ENCODE results near the gene ANKMY1. TPM values are rescaled to one million over a fixed set of nuclear protein-coding genes. Genes with fewer than 3 reads are reported as not detected.

The ANKMY1 gene
- total RNA-seq, 2 experiments from 2014 or later: 13.3 to 15.9 TPM

- no peaks in the 10 kb centered on the region for H3K27me3 Mint-ChIP-seq
- no peak overlapping the region for H3K4me3 Mint-ChIP-seq
- H3K36me3 Mint-ChIP-seq: peaks cover 8% of the 10 kb centered on the region
- DNase-seq: no peak
- H3K9me3 Mint-ChIP-seq: no peaks in the 10 kb centered on the region
- peaks cover 4% of the 10 kb centered on the region for H3K4me1 Mint-ChIP-seq
- no peak overlapping the region for H3K27ac Mint-ChIP-seq
Observed at GRCh38 chr2:240508832-240509545, 48.8 kb downstream of the ANKMY1 start.

GRCh38 chr2:240507778-240508251 is 50.0 kb downstream of the ANKMY1 start:
- Mint-ChIP-seq H3K27ac (no peak overlapping the region), H3K4me1 (no peaks in the 10 kb centered on the region), H3K27me3 (no peaks in the 10 kb centered on the region)

GRCh38 chr2:240507060-240507777 is 50.6 kb downstream of the ANKMY1 start:
- Mint-ChIP-seq H3K9me3 (no peaks in the 10 kb centered on the region), H3K27ac (no peak overlapping the region), H3K4me3 (no peak overlapping the region), H3K4me1 (no peaks in the 10 kb centered on the region), H3K36me3 (peaks cover 8% of the 10 kb centered on the region), H3K27me3 (no peaks in the 10 kb centered on the region)
- DNase-seq: no peak

More at GRCh38 chr2:240507778-240508251, 50.0 kb downstream of the ANKMY1 start:
- Mint-ChIP-seq H3K4me3 (no peak overlapping the region), H3K9me3 (no peaks in the 10 kb centered on the region), H3K36me3 (peaks cover 8% of the 10 kb centered on the region)
- no peak for DNase-seq

- Mint-ChIP-seq H3K9me3 (no peaks in the 10 kb centered on the region), H3K36me3 (peaks cover 8% of the 10 kb centered on the region), H3K4me1 (no peaks in the 10 kb centered on the region), H3K27me3 (no peaks in the 10 kb centered on the region), H3K27ac (no peak overlapping the region), H3K4me3 (no peak overlapping the region)
- DNase-seq: no peak
Observed at GRCh38 chr2:240506406-240507059, 51.3 kb downstream of the ANKMY1 start.

- H3K4me1 Mint-ChIP-seq: no peaks in the 10 kb centered on the region
- H3K27me3 Mint-ChIP-seq: no peaks in the 10 kb centered on the region
- no peak overlapping the region for H3K27ac Mint-ChIP-seq
- peaks cover 8% of the 10 kb centered on the region for H3K36me3 Mint-ChIP-seq
- no peak for DNase-seq
- H3K4me3 Mint-ChIP-seq: no peak overlapping the region
- no peaks in the 10 kb centered on the region for H3K9me3 Mint-ChIP-seq
Observed at GRCh38 chr2:240505910-240506309, 51.9 kb downstream of the ANKMY1 start.

GRCh38 chr2:240503848-240504247 is 53.9 kb downstream of the ANKMY1 start:
- Mint-ChIP-seq H3K4me3 (no peak overlapping the region), H3K27me3 (no peaks in the 10 kb centered on the region), H3K4me1 (no peaks in the 10 kb centered on the region), H3K27ac (no peak overlapping the region), H3K9me3 (no peaks in the 10 kb centered on the region), H3K36me3 (peaks cover 9% of the 10 kb centered on the region)
- DNase-seq: no peak

GRCh38 chr2:240503375-240503774 is 54.4 kb downstream of the ANKMY1 start:
- H3K36me3 Mint-ChIP-seq: peaks cover 9% of the 10 kb centered on the region
- no peak overlapping the region for H3K27ac Mint-ChIP-seq
- H3K4me1 Mint-ChIP-seq: no peaks in the 10 kb centered on the region
- H3K27me3 Mint-ChIP-seq: no peaks in the 10 kb centered on the region
- no peak for DNase-seq
- H3K9me3 Mint-ChIP-seq: no peaks in the 10 kb centered on the region
- no peak overlapping the region for H3K4me3 Mint-ChIP-seq

- Mint-ChIP-seq H3K27ac (no peak overlapping the region), H3K36me3 (peaks cover 13% of the 10 kb centered on the region), H3K27me3 (no peaks in the 10 kb centered on the region), H3K4me1 (no peaks in the 10 kb centered on the region), H3K4me3 (no peak overlapping the region), H3K9me3 (no peaks in the 10 kb centered on the region)
- DNase-seq: no peak
Observed at GRCh38 chr2:240502430-240503121, 55.2 kb downstream of the ANKMY1 start.

- Mint-ChIP-seq H3K27ac (no peak overlapping the region), H3K27me3 (no peaks in the 10 kb centered on the region), H3K36me3 (peaks cover 16% of the 10 kb centered on the region), H3K4me1 (no peaks in the 10 kb centered on the region), H3K4me3 (no peak overlapping the region), H3K9me3 (no peaks in the 10 kb centered on the region)
- DNase-seq: no peak
Observed at GRCh38 chr2:240502059-240502429, 55.7 kb downstream of the ANKMY1 start.

GRCh38 chr2:240501531-240501991 is 56.2 kb downstream of the ANKMY1 start:
- H3K4me1 Mint-ChIP-seq: no peaks in the 10 kb centered on the region
- no peaks in the 10 kb centered on the region for H3K27me3 Mint-ChIP-seq
- peaks cover 19% of the 10 kb centered on the region for H3K36me3 Mint-ChIP-seq
- no peak overlapping the region for H3K27ac Mint-ChIP-seq
- H3K4me3 Mint-ChIP-seq: no peak overlapping the region
- no peaks in the 10 kb centered on the region for H3K9me3 Mint-ChIP-seq
- no peak for DNase-seq

GRCh38 chr2:240500561-240501423 is 57.0 kb downstream of the ANKMY1 start:
- no peaks in the 10 kb centered on the region for H3K9me3 Mint-ChIP-seq
- no peak overlapping the region for H3K27ac Mint-ChIP-seq
- H3K4me1 Mint-ChIP-seq: no peaks in the 10 kb centered on the region
- no peak for DNase-seq
- no peaks in the 10 kb centered on the region for H3K27me3 Mint-ChIP-seq
- peaks cover 24% of the 10 kb centered on the region for H3K36me3 Mint-ChIP-seq
- no peak overlapping the region for H3K4me3 Mint-ChIP-seq

GRCh38 chr2:240499309-240500301 is 58.2 kb downstream of the ANKMY1 start:
- Mint-ChIP-seq H3K36me3 (peaks cover 28% of the 10 kb centered on the region), H3K27ac (no peak overlapping the region), H3K4me3 (no peak overlapping the region), H3K9me3 (no peaks in the 10 kb centered on the region), H3K27me3 (no peaks in the 10 kb centered on the region), H3K4me1 (no peaks in the 10 kb centered on the region)
- DNase-seq: no peak

- no peaks in the 10 kb centered on the region for H3K27me3 Mint-ChIP-seq
- H3K27ac Mint-ChIP-seq: no peak overlapping the region
- peaks cover 35% of the 10 kb centered on the region for H3K36me3 Mint-ChIP-seq
- no peaks in the 10 kb centered on the region for H3K4me1 Mint-ChIP-seq
- H3K9me3 Mint-ChIP-seq: peaks cover 1% of the 10 kb centered on the region
- DNase-seq: no peak
- H3K4me3 Mint-ChIP-seq: no peak overlapping the region
Observed at GRCh38 chr2:240498958-240499260, 58.9 kb downstream of the ANKMY1 start.

Measured in activated naive CD8-positive, alpha-beta T cell treated with anti-CD3 and anti-CD28 coated beads for 36 hours (primary cell).